ENCODE data around the gene HSD17B13.

DNA sequence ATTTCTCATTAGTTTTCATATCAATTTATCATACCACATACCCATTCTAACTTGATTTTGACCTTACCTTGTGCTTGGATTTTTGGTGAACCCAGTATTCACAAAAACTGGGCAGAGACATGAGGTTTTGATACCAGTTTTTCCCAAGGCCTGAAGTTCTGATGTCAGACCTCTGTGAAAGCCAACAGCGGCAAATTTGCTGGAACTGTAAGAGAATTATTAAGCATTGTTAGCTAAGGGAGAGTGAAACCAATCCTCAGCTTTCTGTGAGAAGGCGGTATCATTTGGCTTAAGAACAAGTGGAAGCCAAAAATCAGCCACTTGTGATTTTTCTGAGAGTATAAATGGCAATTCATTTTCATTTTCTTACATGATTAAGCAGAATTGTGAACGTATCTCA is 8.9 kb downstream of the HSD17B13 start:
- TF ChIP-seq POLR2A (IDR thresholded peaks at IDR 0.05; ENCODE audit: low read length), result no peak
- TF ChIP-seq GATA1 (IDR thresholded peaks at IDR 0.05; ENCODE audit: low read depth, low read length), result no peak

All from erythroblast (primary cell).